Right ventricle myocardium inferior (tissue), 1 donor: ENCODE measurements around the gene BABAM2. TPM values are rescaled to one million over a fixed set of nuclear protein-coding genes. Genes with fewer than 3 reads are reported as not detected.
"Not testable (repeated sequence)": the region's sequence is repeated elsewhere in the genome, so short reads cannot be mapped to it uniquely, and the experiment has no call there.

Source experiments
- ATAC-seq: fragments of 200-7000 bp; cut with Tn5 transposase; one replicate; pipeline ENCODE4 v1.9.1; 2020; ENCODE audit warnings: mild to moderate bottlenecking, moderate library complexity
- DNase-seq: peaks from one replicate; pipeline ENCODE4 v3.0.0; 2021; ENCODE audit errors: missing footprints
- intact Hi-C: fragments of 100-400 bp; cut with DNase I; formaldehyde crosslinking; loops from one replicate; pipeline ENCODE4 v1.11.0; 2022
- long read RNA-seq: library from polyadenylated mRNA; unstranded; transcript quantifications from one replicate; pipeline ENCODE4 v2.0.0, GENCODE V29; 2021
- total RNA-seq: library from RNA; stranded (reverse); fragmentation: NEBNext Ultra II Directional; extraction: Animal tissue kit (Norgen Biotek cat#: 25700); gene quantifications from one replicate; pipeline ENCODE4 v1.2.1, GENCODE V29; 2021
- donor health status: DM: no; HTN: yes; CAD: no; lungs with severe emphysema.

Gene BABAM2
- total RNA-seq, result 53.0 TPM
- long read RNA-seq, transcript BABAM2-204 (12 exons, 1,657 nt), result major isoform, 14 of 18 reads
- long read RNA-seq, partial matches to known transcripts, result 1 of 18 reads
- long read RNA-seq, other reads (novel, unspliced or antisense), result 0 of 18 reads

GRCh38 chr2:27890146-27890923, at the start of gene BABAM2, which contains the start of gene RBKS:
BABAM2 (plus strand) TSS chr2:27890729; CDS start chr2:27894557, 3,828 bp downstream.
RBKS (minus strand) TSS chr2:27890387; CDS start chr2:27890345, 42 bp downstream.
- intact Hi-C loops, result loop anchor here (1.0 to 10.0 kb wide), 4 partner anchors 62 to 503 kb away; partner anchors contain the start of gene MRPL33
- ATAC-seq, result peak; percentile 97

GRCh38 chr2:27842894-27843293, 47.6 kb upstream of the BABAM2 start:
- ATAC-seq (no peak), DNase-seq (no peak)
- intact Hi-C loops, result no loop called here

More at GRCh38 chr2:27890146-27890923, at the start of gene BABAM2, which contains the start of gene RBKS:
- DNase-seq, result peak; percentile 92

- no peak for ATAC-seq
- intact Hi-C loops, result no loop called here
- no peak for DNase-seq
These were observed 46.5 kb upstream of the BABAM2 start for GRCh38 chr2:27843992-27844391.

GRCh38 chr2:27844821-27845255, 45.7 kb upstream of the BABAM2 start:
- intact Hi-C loops, result no loop called here
- ATAC-seq (no peak), DNase-seq (no peak)

GRCh38 chr2:27847333-27847732, 43.2 kb upstream of the BABAM2 start:
- ATAC-seq, result no peak
- intact Hi-C loops, result no loop called here

GRCh38 chr2:27849558-27850205, 40.8 kb upstream of the BABAM2 start:
- DNase-seq (no peak), ATAC-seq (no peak)
- intact Hi-C loops, result no loop called here

More at GRCh38 chr2:27847333-27847732, 43.2 kb upstream of the BABAM2 start:
- DNase-seq, result no peak

GRCh38 chr2:27852691-27853090, 37.8 kb upstream of the BABAM2 start:
- ATAC-seq, result no peak
- intact Hi-C loops, result no loop called here

GRCh38 chr2:27854229-27854862, 36.2 kb upstream of the BABAM2 start:
- no peak for DNase-seq
- intact Hi-C loops, result no loop called here
- no peak for ATAC-seq

More at GRCh38 chr2:27852691-27853090, 37.8 kb upstream of the BABAM2 start:
- no peak for DNase-seq

- ATAC-seq (no peak), DNase-seq (no peak)
- intact Hi-C loops, result no loop called here
These were observed 35.1 kb upstream of the BABAM2 start for GRCh38 chr2:27855476-27855875.

GRCh38 chr2:27856386-27856785, 34.1 kb upstream of the BABAM2 start:
- no peak for DNase-seq
- intact Hi-C loops, result no loop called here
- ATAC-seq, result no peak

- DNase-seq (no peak), ATAC-seq (no peak)
- intact Hi-C loops, result no loop called here
These were observed 33.6 kb upstream of the BABAM2 start for GRCh38 chr2:27856956-27857355.

GRCh38 chr2:27857417-27858172, 32.9 kb upstream of the BABAM2 start:
- DNase-seq, result no peak
- intact Hi-C loops, result no loop called here
- no peak for ATAC-seq

- ATAC-seq (no peak), DNase-seq (no peak)
- intact Hi-C loops, result no loop called here
These were observed 30.4 kb upstream of the BABAM2 start for GRCh38 chr2:27860111-27860510.

GRCh38 chr2:27863146-27863545, 27.4 kb upstream of the BABAM2 start:
- ATAC-seq, result no peak
- intact Hi-C loops, result no loop called here
- no peak for DNase-seq

- intact Hi-C loops, result not testable (repeated sequence)
These were observed 26.6 kb upstream of the BABAM2 start for GRCh38 chr2:27863955-27864354.

GRCh38 chr2:27866237-27866636, 24.3 kb upstream of the BABAM2 start:
- ATAC-seq, result no peak
- intact Hi-C loops, result no loop called here
- no peak for DNase-seq

More at GRCh38 chr2:27863955-27864354, 26.6 kb upstream of the BABAM2 start:
- DNase-seq, ATAC-seq: not testable (repeated sequence)

- intact Hi-C loops, result no loop called here
- ATAC-seq, result no peak
- no peak for DNase-seq
These were observed 20.8 kb upstream of the BABAM2 start for GRCh38 chr2:27869763-27870162.

- ATAC-seq, result no peak
- intact Hi-C loops, result no loop called here
- DNase-seq, result no peak
These were observed 19.8 kb upstream of the BABAM2 start for GRCh38 chr2:27870724-27871123.
